ENCODE results near the gene MORN3. TPM values are rescaled to one million over a fixed set of nuclear protein-coding genes. Genes with fewer than 3 reads are reported as not detected.

MORN3 gene
- total RNA-seq, 1 donor from 2014 or later = not detected

- no peak for DNase-seq (ENCODE audit: low read depth)
These were observed 61.2 kb downstream of the MORN3 start for GRCh38 chr12:121608301-121608700.

- DNase-seq (ENCODE audit: low read depth) = no peak
These were observed 65.9 kb downstream of the MORN3 start for GRCh38 chr12:121603581-121603980.

GRCh38 chr12:121602766-121603165 is 66.7 kb downstream of the MORN3 start:
- DNase-seq (ENCODE audit: low read depth) = no peak

- peak; percentile 81 for DNase-seq (ENCODE audit: low read depth)
These were observed 68.6 kb downstream of the MORN3 start for GRCh38 chr12:121600702-121601336.

Other genes starting within 250 kb of the MORN3 start
- gene KDM2B, start 88.6 kb downstream of the MORN3 start, total RNA-seq = 22.0 and 32.4 TPM in 2 replicates
- gene ORAI1, start 43.1 kb downstream of the MORN3 start, total RNA-seq = 16.7 and 27.7 TPM in 2 replicates
- 25.2 and 25.3 TPM in 2 replicates for gene TMEM120B, start 43.1 kb upstream of the MORN3 start, total RNA-seq
- gene RHOF, start 124.0 kb upstream of the MORN3 start, total RNA-seq = 2.3 and 2.4 TPM in 2 replicates
- gene SETD1B, start 134.4 kb upstream of the MORN3 start, total RNA-seq = 3.9 and 4.0 TPM in 2 replicates
- 0.13 TPM in 1 of 2 replicates, not detected in the other for gene HPD, start 189.2 kb upstream of the MORN3 start, total RNA-seq
- 86.5 and 98.8 TPM in 2 replicates for gene PSMD9, start 219.1 kb upstream of the MORN3 start, total RNA-seq
- gene CFAP251, start 248.9 kb upstream of the MORN3 start, total RNA-seq = 0.99 and 2.5 TPM in 2 replicates